ENCODE data around the gene DAAM2.

The DAAM2 gene

DNA sequence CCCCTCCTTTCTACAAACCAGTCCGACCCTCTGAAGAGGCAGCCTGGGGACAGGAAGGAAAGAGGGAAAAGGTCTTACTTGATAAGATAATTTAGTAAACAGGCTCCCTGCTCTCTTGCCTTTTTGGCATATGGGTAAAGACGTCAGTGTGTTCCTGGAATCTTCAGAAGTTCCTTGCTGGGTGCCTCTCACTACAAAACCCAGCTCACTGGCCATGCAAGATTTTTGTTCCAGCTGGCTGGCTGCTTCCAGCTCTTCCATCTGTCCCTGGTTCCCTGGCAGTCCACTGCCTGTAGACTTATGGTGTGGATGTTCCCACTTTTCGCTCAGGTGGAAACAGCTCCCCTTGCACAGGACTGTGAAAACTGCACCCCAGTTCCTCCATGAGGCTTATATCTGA is 84.7 kb downstream of the DAAM2 start:
- H3K27ac ChIP-seq = no peak overlapping the region
- TF ChIP-seq CTCF (conservative IDR thresholded peaks at IDR 0.05) = no peak

GRCh38 chr6:39879535-39879934 is 87.4 kb downstream of the DAAM2 start:
- H3K27ac ChIP-seq = no peak overlapping the region
- TF ChIP-seq CTCF (conservative IDR thresholded peaks at IDR 0.05) = no peak

DNA sequence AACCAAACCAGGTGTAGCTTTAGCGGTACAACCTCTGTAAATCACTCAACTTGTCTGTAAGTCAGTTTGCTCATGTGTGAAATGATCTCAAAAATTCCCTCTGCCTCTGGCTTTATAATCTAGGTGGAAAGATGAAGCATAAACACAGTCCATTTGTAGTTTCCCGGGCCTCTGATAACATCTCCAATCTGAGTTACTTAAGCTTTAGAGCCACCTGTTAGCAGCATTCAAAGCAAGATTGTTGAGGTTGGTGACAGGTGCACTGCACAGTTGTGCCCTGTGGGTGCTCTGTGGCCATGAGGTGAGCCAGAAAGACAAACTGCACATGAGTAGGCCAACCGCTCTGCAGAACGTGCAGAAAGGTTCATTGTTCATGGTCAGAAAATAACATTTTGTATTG is 88.4 kb downstream of the DAAM2 start:
- TF ChIP-seq CTCF (conservative IDR thresholded peaks at IDR 0.05) = no peak
- H3K27ac ChIP-seq = no peak overlapping the region

GRCh38 chr6:39881851-39882530 is 89.8 kb downstream of the DAAM2 start:
- H3K27ac ChIP-seq = no peak overlapping the region
- no peak for TF ChIP-seq CTCF (conservative IDR thresholded peaks at IDR 0.05)

GRCh38 chr6:39882531-39882899 is 90.3 kb downstream of the DAAM2 start:
- TF ChIP-seq CTCF (conservative IDR thresholded peaks at IDR 0.05) = no peak
- no peak overlapping the region for H3K27ac ChIP-seq

DNA sequence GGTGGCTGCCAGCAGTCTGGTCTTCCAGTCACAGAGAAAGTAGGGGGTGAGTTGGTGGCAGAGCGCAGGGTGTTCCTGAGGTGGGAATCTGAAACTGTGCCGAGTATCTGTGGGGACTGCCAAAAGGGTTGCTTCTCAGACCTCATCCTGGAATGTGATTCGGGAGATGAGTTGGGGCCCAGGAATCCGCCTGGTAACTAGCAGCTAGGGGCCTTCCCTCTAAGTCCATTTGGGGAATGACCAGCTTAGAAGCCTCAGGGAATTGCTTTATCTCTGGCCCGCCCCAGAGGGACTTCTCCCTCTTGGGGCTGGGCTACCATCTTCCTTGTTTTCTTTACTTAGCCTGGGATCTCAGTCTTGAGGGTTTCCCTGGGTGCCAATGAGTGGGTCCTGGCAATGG is 92.5 kb downstream of the DAAM2 start:
- no peak for TF ChIP-seq CTCF (conservative IDR thresholded peaks at IDR 0.05)

DNA sequence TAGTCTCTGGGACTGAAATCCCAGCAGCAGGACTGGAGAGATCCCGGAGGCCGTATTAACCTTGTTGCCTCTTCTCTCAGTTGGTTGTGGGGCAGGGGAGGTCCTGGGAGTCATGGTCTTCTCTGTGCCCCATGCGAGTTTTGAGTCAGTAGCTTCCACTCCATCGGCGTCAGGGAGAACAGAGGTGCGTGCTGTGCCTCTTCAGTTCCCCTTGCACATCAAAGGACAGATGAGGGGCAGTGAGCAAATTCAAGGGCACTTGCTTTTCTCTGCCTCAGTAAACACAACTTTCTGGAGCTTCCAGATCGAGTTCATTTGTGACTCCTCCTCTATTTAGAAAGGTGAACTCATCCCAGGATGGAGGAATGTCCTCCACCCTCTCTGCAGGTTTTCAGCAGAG is 93.5 kb downstream of the DAAM2 start:
- H3K27ac ChIP-seq = no peak overlapping the region
- no peak for TF ChIP-seq CTCF (conservative IDR thresholded peaks at IDR 0.05)

More for the DNA sequence above, 92.5 kb downstream of the DAAM2 start:
- H3K27ac ChIP-seq = no peak overlapping the region

All from VCaP (cell line).